CD4-positive, CD25-positive, alpha-beta regulatory T cell (primary cell): ENCODE results near the gene CDH23. TPM values are rescaled to one million over a fixed set of nuclear protein-coding genes. Genes with fewer than 3 reads are reported as not detected.

Experiments
- ATAC-seq, 2 donors: fragments of 150-1000 bp; cut with Tn5 transposase; one replicate each; pipeline ENCODE4 v1.10.0; 2021; ENCODE audit warnings: low read depth in 2 of 2, moderate number of reproducible peaks in 2 of 2, moderate library complexity in 1 of 2
- DNase-seq, 3 donors: peaks; one replicate each; pipeline versions ENCODE4 v3.0.0 to v3.0.0-alpha.2; 2012 to 2022; ENCODE audit warnings: mixed read lengths in 1 of 3
- H3K27ac ChIP-seq: one replicate; pipeline ENCODE4 v1.7.0; 2013; ENCODE audit warnings: mild to moderate bottlenecking, low read length; ENCODE audit not compliant: insufficient read depth, poor library complexity, severe bottlenecking
- H3K27me3 ChIP-seq: one replicate; pipeline ENCODE4 v1.7.0; 2013; ENCODE audit warnings: low read length; ENCODE audit not compliant: control insufficient read depth, insufficient read depth
- H3K36me3 ChIP-seq: one replicate; pipeline ENCODE4 v1.7.0; 2013; ENCODE audit warnings: mild to moderate bottlenecking, low read length, moderate library complexity; ENCODE audit not compliant: control insufficient read depth, insufficient read depth
- H3K4me1 ChIP-seq: 2 replicates; pipeline ENCODE4 v1.7.0; 2013; ENCODE audit warnings: mild to moderate bottlenecking, low read length; ENCODE audit not compliant: insufficient read depth, control insufficient read depth, poor library complexity, severe bottlenecking
- H3K4me3 ChIP-seq: one replicate; pipeline ENCODE4 v1.7.0; 2013; ENCODE audit warnings: low read depth, mild to moderate bottlenecking, low read length, moderate library complexity
- H3K9me3 ChIP-seq, 2 experiments: 1 replicate in 1 of 2; 2 replicates in 1 of 2; pipeline ENCODE4 v1.7.0; 2013; ENCODE audit warnings: low read length in 2 of 2, mild to moderate bottlenecking in 1 of 2, moderate library complexity in 1 of 2; ENCODE audit not compliant: control insufficient read depth in 2 of 2
- H3K27ac Mint-ChIP-seq, 3 donors: one replicate each; pipeline ENCODE4 v1.8.0; 2020 to 2022; ENCODE audit warnings: mild to moderate bottlenecking in 3 of 3, mixed read lengths in 3 of 3, moderate library complexity in 2 of 3
- H3K27me3 Mint-ChIP-seq: one replicate; pipeline ENCODE4 v1.8.0; 2022; ENCODE audit warnings: mild to moderate bottlenecking, mixed read lengths
- H3K36me3 Mint-ChIP-seq: one replicate; pipeline ENCODE4 v1.8.0; 2020; ENCODE audit warnings: mixed read lengths
- H3K4me1 Mint-ChIP-seq, 4 donors: one replicate each; pipeline ENCODE4 v1.8.0; 2020 to 2022; ENCODE audit warnings: mixed read lengths in 4 of 4, mild to moderate bottlenecking in 1 of 4
- H3K4me3 Mint-ChIP-seq, 4 donors: one replicate each; pipeline ENCODE4 v1.8.0; 2020 to 2022; ENCODE audit warnings: mild to moderate bottlenecking in 4 of 4, mixed read lengths in 4 of 4, moderate library complexity in 3 of 4
- H3K9me3 Mint-ChIP-seq, 7 donors: one replicate each; pipeline ENCODE4 v1.8.0; 2020 to 2022; ENCODE audit warnings: mixed read lengths in 7 of 7, mild to moderate bottlenecking in 3 of 7, moderate library complexity in 2 of 7
- polyA plus RNA-seq, 4 donors: library from polyadenylated mRNA; unstranded; fragments of 300-500 nt; fragmentation: Illumina TruSeq; gene quantifications; one replicate each; pipeline ENCODE4 v1.2.3, GENCODE V29; 2021
- total RNA-seq: library from RNA; stranded (reverse); gene quantifications from one replicate; pipeline ENCODE4 v1.2.3, GENCODE V29; 2022

The CDH23 gene
- total and polyA plus RNA-seq, 5 donors from 2014 or later: 0.17 to 5.6 (median 1.1) TPM

DNA sequence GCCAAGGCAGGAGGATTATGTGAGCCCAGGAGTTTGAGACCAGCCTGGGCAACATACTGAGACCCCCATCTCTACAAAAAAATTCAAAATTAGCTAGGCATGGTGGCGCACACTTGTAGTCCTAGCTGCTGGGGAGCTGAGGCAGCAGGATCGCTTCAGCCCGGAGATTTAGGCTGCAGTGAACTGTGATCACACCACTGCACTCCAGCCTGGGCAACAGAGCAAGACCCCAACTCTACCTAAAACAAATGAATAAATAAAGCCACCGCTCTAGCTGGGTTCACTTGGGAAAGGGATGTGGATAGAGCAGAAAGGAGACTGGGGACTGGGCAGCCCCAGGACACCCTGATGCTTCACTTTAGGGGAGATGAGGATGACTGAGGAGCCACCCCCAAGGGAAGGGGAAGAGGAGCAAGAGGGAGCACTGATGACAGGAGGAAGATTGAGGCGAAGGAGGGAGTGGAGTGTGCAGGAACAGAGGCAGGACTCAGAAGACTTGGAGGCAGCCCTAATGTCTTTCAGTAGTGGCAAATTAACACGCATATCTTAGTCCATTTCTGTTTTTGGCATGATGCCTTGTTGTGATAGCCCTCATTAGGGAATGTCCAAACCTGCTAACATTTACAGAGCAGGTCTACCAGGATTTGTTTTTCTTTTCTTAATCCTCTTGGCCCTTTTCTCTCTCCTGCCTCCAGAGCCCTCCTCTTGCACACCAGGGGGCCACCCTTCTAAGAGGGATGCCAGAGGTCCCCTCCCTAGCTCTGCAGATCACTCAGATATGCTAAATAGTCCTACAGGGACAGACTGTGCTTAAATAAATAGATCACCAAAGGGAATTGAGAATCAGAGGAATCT, 234.5 kb downstream of the CDH23 start:
- peaks cover 9% of the 10 kb centered on the region for H3K27me3 Mint-ChIP-seq
- no peak overlapping the region for H3K4me3 ChIP-seq
- no peak overlapping the region for H3K27ac ChIP-seq
- H3K9me3 ChIP-seq: no peaks in the 10 kb centered on the region
- DNase-seq (no peak), ATAC-seq (no peak)
- H3K27me3 ChIP-seq: no peaks in the 10 kb centered on the region
- peak overlapping the region in 1 of 3 donors; percentile 67 for H3K27ac Mint-ChIP-seq
- no peaks in the 10 kb centered on the region for H3K4me1 ChIP-seq
- H3K9me3 Mint-ChIP-seq: peaks cover 0 to 2% (median 0%) of the 10 kb centered on the region in 7 donors
- H3K4me3 Mint-ChIP-seq: no peak overlapping the region
- H3K36me3 Mint-ChIP-seq: no peaks in the 10 kb centered on the region
- H3K4me1 Mint-ChIP-seq: no peaks in the 10 kb centered on the region
- no peaks in the 10 kb centered on the region for H3K36me3 ChIP-seq

- H3K4me1 ChIP-seq: no peaks in the 10 kb centered on the region
- Mint-ChIP-seq H3K27ac (no peak overlapping the region), H3K36me3 (no peaks in the 10 kb centered on the region), H3K4me1 (peaks cover 0 to 2% (median 0%) of the 10 kb centered on the region in 4 donors), H3K9me3 (peaks cover 0 to 2% (median 0%) of the 10 kb centered on the region in 7 donors), H3K4me3 (no peak overlapping the region), H3K27me3 (peaks cover 9% of the 10 kb centered on the region)
- no peaks in the 10 kb centered on the region for H3K9me3 ChIP-seq
- DNase-seq (no peak), ATAC-seq (no peak)
- no peaks in the 10 kb centered on the region for H3K36me3 ChIP-seq
- H3K27ac ChIP-seq: no peak overlapping the region
- H3K4me3 ChIP-seq: no peak overlapping the region
- no peaks in the 10 kb centered on the region for H3K27me3 ChIP-seq
Observed at GRCh38 chr10:71632200-71632820, 235.6 kb downstream of the CDH23 start.

GRCh38 chr10:71632896-71633600, 236.3 kb downstream of the CDH23 start:
- H3K4me1 Mint-ChIP-seq: peaks cover 0 to 5% (median 2%) of the 10 kb centered on the region in 4 donors
- no peak for ATAC-seq
- no peak overlapping the region for H3K4me3 Mint-ChIP-seq
- DNase-seq: no peak
- H3K36me3 Mint-ChIP-seq: no peaks in the 10 kb centered on the region
- Histone ChIP-seq H3K4me1 (peaks cover 4% of the 10 kb centered on the region), H3K36me3 (no peaks in the 10 kb centered on the region), H3K9me3 (no peaks in the 10 kb centered on the region), H3K4me3 (no peak overlapping the region), H3K27ac (no peak overlapping the region), H3K27me3 (no peaks in the 10 kb centered on the region)
- peaks cover 0 to 2% (median 0%) of the 10 kb centered on the region in 7 donors for H3K9me3 Mint-ChIP-seq
- no peak overlapping the region for H3K27ac Mint-ChIP-seq
- H3K27me3 Mint-ChIP-seq: peaks cover 9% of the 10 kb centered on the region

DNA sequence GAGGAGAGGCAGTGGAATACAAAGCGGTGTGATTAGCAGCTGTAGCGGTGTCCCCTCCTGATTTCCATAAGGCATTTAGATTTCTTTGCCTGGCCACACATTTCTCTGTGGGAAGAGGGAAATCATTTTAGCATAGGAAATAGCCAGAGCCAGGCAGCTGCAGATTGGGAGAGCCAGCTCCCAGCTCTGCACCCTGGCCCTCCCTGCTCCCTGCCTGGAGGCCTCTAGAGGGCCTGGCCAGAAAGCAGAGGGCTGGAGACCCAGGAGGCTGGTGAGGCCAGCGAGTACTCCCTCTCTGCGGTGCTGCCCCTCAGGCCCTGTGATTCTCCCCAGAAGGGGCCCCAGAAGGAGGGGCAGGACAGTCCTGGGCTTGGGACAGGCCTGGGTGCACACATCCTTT, 237.2 kb downstream of the CDH23 start:
- no peaks in the 10 kb centered on the region for H3K9me3 ChIP-seq
- Mint-ChIP-seq H3K4me1 (peaks cover 0 to 6% (median 2%) of the 10 kb centered on the region in 4 donors), H3K27me3 (peaks cover 9% of the 10 kb centered on the region), H3K4me3 (no peak overlapping the region), H3K36me3 (no peaks in the 10 kb centered on the region), H3K27ac (no peak overlapping the region), H3K9me3 (peaks cover 0 to 2% (median 0%) of the 10 kb centered on the region in 7 donors)
- H3K4me3 ChIP-seq: no peak overlapping the region
- ATAC-seq (no peak), DNase-seq (no peak)
- H3K27ac ChIP-seq: no peak overlapping the region
- H3K36me3 ChIP-seq: no peaks in the 10 kb centered on the region
- H3K4me1 ChIP-seq: peaks cover 6% of the 10 kb centered on the region
- H3K27me3 ChIP-seq: no peaks in the 10 kb centered on the region

DNA sequence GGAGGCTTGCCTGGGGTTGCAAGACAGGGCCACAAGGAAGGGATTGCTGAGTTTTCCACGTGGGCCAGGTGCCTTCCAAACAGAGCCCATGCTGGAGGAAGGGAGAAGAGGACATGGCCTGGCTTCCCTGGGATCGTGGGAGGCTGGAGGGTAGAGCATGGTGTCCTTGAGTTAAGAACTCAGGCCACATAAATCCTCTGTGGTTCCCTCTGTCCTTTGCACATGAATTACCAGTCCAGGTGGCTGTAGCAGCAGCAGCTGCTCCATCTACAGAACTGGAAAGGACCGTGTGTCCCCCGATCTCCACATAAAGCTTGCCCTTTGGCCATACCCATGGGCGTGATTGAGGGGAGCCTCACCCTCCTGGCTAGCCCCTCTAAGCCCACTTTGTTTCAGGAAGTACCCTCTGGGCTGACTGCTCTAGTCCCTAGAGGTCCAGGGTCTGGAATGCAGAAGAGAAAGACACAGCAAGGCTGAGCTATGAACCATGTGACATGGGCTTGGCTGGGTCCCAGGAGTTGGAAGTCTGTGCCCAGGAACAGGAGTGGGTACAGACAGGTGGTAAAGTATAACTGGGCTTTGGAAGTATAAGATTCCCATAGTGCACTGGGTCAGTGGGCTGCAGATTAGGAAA, 237.9 kb downstream of the CDH23 start:
- Mint-ChIP-seq H3K9me3 (peaks cover 0 to 2% (median 0%) of the 10 kb centered on the region in 7 donors), H3K4me3 (no peak overlapping the region), H3K36me3 (no peaks in the 10 kb centered on the region), H3K27ac (peak overlapping the region in 1 of 3 donors; percentile 94), H3K4me1 (peaks cover 0 to 6% (median 2%) of the 10 kb centered on the region in 4 donors), H3K27me3 (peaks cover 9% of the 10 kb centered on the region)
- Histone ChIP-seq H3K4me3 (no peak overlapping the region), H3K4me1 (peaks cover 6% of the 10 kb centered on the region), H3K27me3 (no peaks in the 10 kb centered on the region), H3K27ac (no peak overlapping the region), H3K9me3 (no peaks in the 10 kb centered on the region), H3K36me3 (no peaks in the 10 kb centered on the region)
- ATAC-seq (no peak), DNase-seq (no peak)

- no peak overlapping the region for H3K4me3 ChIP-seq
- ATAC-seq (no peak), DNase-seq (no peak)
- H3K9me3 ChIP-seq: no peaks in the 10 kb centered on the region
- Mint-ChIP-seq H3K4me1 (peaks cover 0 to 6% (median 2%) of the 10 kb centered on the region in 4 donors), H3K27me3 (peaks cover 9% of the 10 kb centered on the region), H3K4me3 (no peak overlapping the region), H3K27ac (no peak overlapping the region), H3K36me3 (no peaks in the 10 kb centered on the region), H3K9me3 (peaks cover 0 to 2% (median 0%) of the 10 kb centered on the region in 7 donors)
- no peaks in the 10 kb centered on the region for H3K27me3 ChIP-seq
- H3K36me3 ChIP-seq: no peaks in the 10 kb centered on the region
- peaks cover 6% of the 10 kb centered on the region for H3K4me1 ChIP-seq
- H3K27ac ChIP-seq: no peak overlapping the region
Observed at GRCh38 chr10:71635251-71635866, 238.6 kb downstream of the CDH23 start.

- Histone ChIP-seq H3K4me3 (no peak overlapping the region), H3K27ac (no peak overlapping the region), H3K27me3 (no peaks in the 10 kb centered on the region), H3K4me1 (peaks cover 6% of the 10 kb centered on the region), H3K9me3 (no peaks in the 10 kb centered on the region), H3K36me3 (no peaks in the 10 kb centered on the region)
- H3K4me3 Mint-ChIP-seq: no peak overlapping the region
- ATAC-seq: no peak
- no peak overlapping the region for H3K27ac Mint-ChIP-seq
- H3K9me3 Mint-ChIP-seq: peaks cover 0 to 2% (median 0%) of the 10 kb centered on the region in 7 donors
- peaks cover 0 to 6% (median 2%) of the 10 kb centered on the region in 4 donors for H3K4me1 Mint-ChIP-seq
- H3K36me3 Mint-ChIP-seq: no peaks in the 10 kb centered on the region
- peaks cover 9% of the 10 kb centered on the region for H3K27me3 Mint-ChIP-seq
- DNase-seq: no peak
Observed at GRCh38 chr10:71635867-71636266, 239.1 kb downstream of the CDH23 start.
